HG03280 (cell line): ENCODE data around the gene SMIM23.
"Not testable (repeated sequence)": the region's sequence is repeated elsewhere in the genome, so short reads cannot be mapped to it uniquely, and the experiment has no call there.

Experiments
- ATAC-seq: cut with Tn5 transposase; IDR thresholded peaks from one replicate; pipeline ENCODE4 v1.9.1; 2021; ENCODE audit warnings: mild to moderate bottlenecking, moderate library complexity; ENCODE audit not compliant: unreplicated experiment

The SMIM23 gene

GRCh38 chr5:171771856-171772255 lies 13.8 kb upstream of the SMIM23 start:
- no peak for ATAC-seq

- ATAC-seq = no peak
These were observed 12.5 kb upstream of the SMIM23 start for GRCh38 chr5:171773106-171773505.

GRCh38 chr5:171774418-171774817 lies 11.2 kb upstream of the SMIM23 start:
- no peak for ATAC-seq

GRCh38 chr5:171776213-171776612 lies 9.4 kb upstream of the SMIM23 start:
- no peak for ATAC-seq

- ATAC-seq = no peak
These were observed 8.6 kb upstream of the SMIM23 start for GRCh38 chr5:171776770-171777759.

GRCh38 chr5:171781744-171782143 lies 3.9 kb upstream of the SMIM23 start:
- ATAC-seq = not testable (repeated sequence)

- no peak for ATAC-seq
These were observed 3.2 kb upstream of the SMIM23 start for GRCh38 chr5:171782332-171782966.

- no peak for ATAC-seq
These were observed 2.6 kb upstream of the SMIM23 start for GRCh38 chr5:171783051-171783450.

- ATAC-seq = no peak
These were observed 3.7 kb downstream of the SMIM23 start for GRCh38 chr5:171789353-171789752.

- no peak for ATAC-seq
These were observed 4.8 kb downstream of the SMIM23 start for GRCh38 chr5:171790408-171790807.

GRCh38 chr5:171794470-171794960 lies 8.9 kb downstream of the SMIM23 start:
- ATAC-seq = no peak

GRCh38 chr5:171795381-171795780 lies 9.8 kb downstream of the SMIM23 start:
- ATAC-seq = no peak

- ATAC-seq = no peak
These were observed 10.8 kb downstream of the SMIM23 start for GRCh38 chr5:171796436-171796835.

- ATAC-seq = no peak
These were observed 11.9 kb downstream of the SMIM23 start for GRCh38 chr5:171797543-171797942.

- no peak for ATAC-seq
These were observed 12.8 kb downstream of the SMIM23 start for GRCh38 chr5:171798418-171798817.

GRCh38 chr5:171801839-171802238 lies 16.2 kb downstream of the SMIM23 start:
- no peak for ATAC-seq

GRCh38 chr5:171805746-171806145 lies 20.1 kb downstream of the SMIM23 start:
- ATAC-seq = no peak

- no peak for ATAC-seq
These were observed 21.5 kb downstream of the SMIM23 start for GRCh38 chr5:171806976-171807747.

- no peak for ATAC-seq
These were observed 22.8 kb downstream of the SMIM23 start for GRCh38 chr5:171808453-171808852.

- no peak for ATAC-seq
These were observed 23.3 kb downstream of the SMIM23 start for GRCh38 chr5:171808951-171809350.

- no peak for ATAC-seq
These were observed 24.6 kb downstream of the SMIM23 start for GRCh38 chr5:171810227-171810626.
